K562 (cell line): ENCODE results near the gene CUX1. TPM values are rescaled to one million over a fixed set of nuclear protein-coding genes. Genes with fewer than 3 reads are reported as not detected.

Source experiments
- ATAC-seq: fragments of 200-7000 bp; cut with Tn5 transposase; 3 replicates; pipeline ENCODE4 v1.9.1; 2020; ENCODE audit warnings: moderate library complexity
- BruUV-seq: library from RNA; stranded (reverse); fragments of 400-500 nt; replicated peaks from 2 replicates; lab custom pipeline; 2021; lab: Mats Ljungman, UMichigan
- CTCF ChIA-PET: fragments of 300-600 bp; formaldehyde crosslinking; extraction: SDS; loops from one replicate; lab custom pipeline; 2021; ENCODE audit warnings: low intra/inter-chr PET ratio; lab: Yijun Ruan, JAX
- POLR2A ChIA-PET: fragments of 300-600, 350-650 bp; sonication (Branson Sonifier 250); formaldehyde crosslinking; extraction: SDS; loops from one replicate; lab custom pipeline; 2021; ENCODE audit warnings: antibody characterized with exemption, inconsistent platforms; lab: Yijun Ruan, JAX
- DNase-seq, 4 experiments: peaks; one replicate each; pipeline versions ENCODE4 v3.0.0 to v3.0.0-alpha.2; 2011 to 2018; ENCODE audit warnings: low spot score in 3 of 4, mixed read lengths in 3 of 4; ENCODE audit errors: extremely low read depth in 1 of 4
- FAIRE-seq: peaks from 2 replicates; lab custom pipeline; 2011; peaks lifted over from hg19 to GRCh38; lab: Jason Lieb, UNC
- H2AFZ ChIP-seq: 2 replicates; pipeline ENCODE4 v1.6.0; 2011; ENCODE audit warnings: low read depth, low read length, control low read depth, inconsistent platforms
- H3K27ac ChIP-seq: fragments of 200-600 bp; 3 replicates; pipeline ENCODE4 v1.8.0; 2011; ENCODE audit warnings: low read depth, mild to moderate bottlenecking, control low read depth, inconsistent platforms, low read length, moderate library complexity, mixed read lengths; ENCODE audit errors: extremely low read depth
- H3K27me3 ChIP-seq, 2 experiments: fragments of 300-600 bp in 1 of 2; 2 replicates in 1 of 2; 3 replicates in 1 of 2; pipeline versions ENCODE4 v1.6.0 to v1.8.0; 2011; ENCODE audit warnings: inconsistent platforms in 2 of 2, low read length in 2 of 2, mild to moderate bottlenecking in 1 of 2, mixed read lengths in 1 of 2, moderate library complexity in 1 of 2; ENCODE audit not compliant: control insufficient read depth in 2 of 2, insufficient read depth in 2 of 2
- H3K36me3 ChIP-seq: fragments of 300-600 bp; 3 replicates; pipeline ENCODE4 v1.8.0; 2011; ENCODE audit warnings: mild to moderate bottlenecking, low read length, inconsistent platforms; ENCODE audit not compliant: control insufficient read depth, insufficient read depth
- H3K4me1 ChIP-seq, 2 experiments: fragments of 200-600 bp in 1 of 2; replicated peaks in 1 of 2; 2 replicates in 1 of 2; 3 replicates in 1 of 2; pipeline versions ENCODE4 v1.5.1 to v1.8.0; 2011; ENCODE audit warnings: inconsistent platforms in 2 of 2, low read length in 2 of 2, mild to moderate bottlenecking in 1 of 2, mixed read lengths in 1 of 2, moderate library complexity in 1 of 2; ENCODE audit not compliant: control insufficient read depth in 2 of 2, insufficient read depth in 2 of 2
- H3K4me2 ChIP-seq: 2 replicates; pipeline ENCODE4 v1.6.1; 2011; ENCODE audit warnings: low read length, control low read depth, inconsistent platforms, mixed read lengths; ENCODE audit not compliant: insufficient read depth
- H3K4me3 ChIP-seq: fragments of 200-600 bp; sonication (generic), shearing (Covaris generic); 2 replicates; pipeline ENCODE4 v1.5.1; 2016; ENCODE audit warnings: control low read depth, inconsistent platforms
- H3K79me2 ChIP-seq: fragments of 200-600 bp; 3 replicates; pipeline ENCODE4 v1.8.0; 2011; ENCODE audit warnings: low read length, inconsistent platforms; ENCODE audit not compliant: control insufficient read depth, insufficient read depth
- H3K9ac ChIP-seq, 2 experiments: 2 replicates each; pipeline versions ENCODE4 v1.6.0 to v1.6.1; 2011; ENCODE audit warnings: low read depth in 2 of 2, low read length in 2 of 2, control low read depth in 1 of 2, inconsistent platforms in 1 of 2, mild to moderate bottlenecking in 1 of 2, mixed read lengths in 1 of 2; ENCODE audit not compliant: insufficient read depth in 1 of 2
- H3K9me1 ChIP-seq: one replicate; pipeline ENCODE4 v1.6.0; 2011; ENCODE audit warnings: inconsistent platforms, mild to moderate bottlenecking, low read length, moderate library complexity; ENCODE audit not compliant: control insufficient read depth, insufficient read depth
- H3K9me3 ChIP-seq: replicated peaks from 2 replicates; pipeline ENCODE4 v1.5.1; 2011; ENCODE audit warnings: low read depth, low read length, inconsistent platforms; ENCODE audit not compliant: control insufficient read depth, insufficient read depth
- H4K20me1 ChIP-seq: replicated peaks from 2 replicates; pipeline ENCODE4 v1.6.1; 2011; ENCODE audit warnings: low read length, inconsistent platforms, mixed read lengths; ENCODE audit not compliant: control insufficient read depth, insufficient read depth
- ATF7 ChIP-seq: fragments of 450-650 bp; IDR thresholded peaks from 2 replicates; pipeline ENCODE4 v1.7.1; 2014; ENCODE audit warnings: mild to moderate bottlenecking, moderate library complexity
- GTF3C2 ChIP-seq: IDR thresholded peaks from 3 replicates; pipeline ENCODE4 v1.6.1; 2011; ENCODE audit warnings: borderline replicate concordance, mild to moderate bottlenecking, moderate library complexity; ENCODE audit not compliant: insufficient read length; ENCODE audit errors: extremely low read depth
- SPI1 ChIP-seq: IDR thresholded peaks from 2 replicates; pipeline ENCODE4 v1.6.1; 2011; ENCODE audit warnings: low read depth, low read length, control low read depth, borderline replicate concordance
- SREBF1 ChIP-seq: fragments of 150-350 bp; IDR thresholded peaks from 2 replicates; pipeline ENCODE4 v1.6.1; 2014; ENCODE audit warnings: antibody characterized with exemption, low read depth, low read length, borderline replicate concordance
- THAP12 ChIP-seq: fragments of 250-450 bp; sonication (Bioruptor Pico); IDR thresholded peaks from 2 replicates; pipeline ENCODE4 v1.9.0; 2021; ENCODE audit warnings: mild to moderate bottlenecking, inconsistent platforms
- ZBED1 ChIP-seq: IDR thresholded peaks from 2 replicates; pipeline ENCODE4 v1.6.1; 2014
- ZNF445 ChIP-seq: fragments of 250-450 bp; sonication (Bioruptor Pico); IDR thresholded peaks from 2 replicates; pipeline ENCODE4 v1.4.0; 2020; ENCODE audit warnings: low read depth, mild to moderate bottlenecking, moderate library complexity
- WGBS: fragments of 100-300 bp; shearing (Covaris generic); methylation state at CpG from one replicate; pipeline ENCODE4 v1.1.6; 2016; ENCODE audit warnings: low coverage, mixed read lengths; ENCODE audit not compliant: insufficient coverage; ENCODE audit errors: missing lambda C conversion rate; 5-methylcytosine and 5-hydroxymethylcytosine counted together
- in situ Hi-C: fragments of 300-500 bp; cut with MboI; formaldehyde crosslinking; loops from 4 replicates; pipeline ENCODE4 v1.15.0; 2018; ENCODE audit warnings: inconsistent platforms, mixed read lengths
- intact Hi-C: fragments of 100-400 bp; cut with micrococcal nuclease; formaldehyde crosslinking; loops from 2 replicates; pipeline ENCODE4 v1.14.2; 2022
- polyA plus RNA-seq, 8 experiments: library from polyadenylated mRNA; depleted of rRNA in 4 of 8; stranded (reverse) in 5 of 8; unstranded in 3 of 8; fragments of >200 nt; fragmentation: Nextera tagmentation in 2 of 8; fragmentation: Illumina TruSeq in 1 of 8; extraction: Ambion mirVana in 2 of 8; extraction: Trizol in 1 of 8; gene quantifications; 2 replicates each; pipeline versions ENCODE4 v1.2.1 to v1.2.3, GENCODE V29; 2011 to 2014; ENCODE audit warnings: inconsistent platforms in 1 of 8, missing spikeins in 1 of 8
- total RNA-seq, 7 experiments: library from RNA; depleted of rRNA in 6 of 7; stranded (reverse); fragments of >200 nt in 6 of 7; fragmentation: Illumina TruSeq in 2 of 7; extraction: Trizol in 2 of 7; gene quantifications; 2 replicates each; pipeline versions ENCODE4 v1.2.1 to v1.2.3, GENCODE V29; 2011 to 2021; ENCODE audit warnings: low replicate concordance in 1 of 7

Gene CUX1
- total and polyA plus RNA-seq, 9 of the 15 experiments (the other 6 are each of a cell fraction or from before 2014, with no cell fraction given) = 3.6 to 55.3 (median 25.2) TPM

GRCh38 chr7:101828301-101829020 is 11.0 kb downstream of the CUX1 start:
- WGBS = 87% methylated on average over 10 of the region's 11 CpGs
- Histone ChIP-seq H3K79me2 (peaks cover 100% of the 10 kb centered on the region), H3K27me3 (no peaks in the 10 kb centered on the region), H3K27ac (no peak overlapping the region), H3K9me3 (no peaks in the 10 kb centered on the region), H3K4me3 (no peak overlapping the region), H3K9me1 (peaks cover 13% of the 10 kb centered on the region), H3K9ac (peak overlapping the region in 1 of 2 experiments; percentile 30; a peak in 2 of 4 replicates), H3K36me3 (peaks cover 22% of the 10 kb centered on the region; the same call in 2 of the 3 replicates), H2AFZ (no peak overlapping the region), H3K4me2 (no peak overlapping the region), H4K20me1 (peaks cover 24% of the 10 kb centered on the region), H3K4me1 (peaks cover 0 to 21% of the 10 kb centered on the region in 2 experiments; a peak in 3 of 5 replicates)
- no peak for ATAC-seq
- POLR2A ChIA-PET = interaction anchor here (0.6 to 2.3 kb wide), 3 partner anchors 9 to 547 kb away, joined by 3 to 20 read pairs (median 9); partner anchors contain the start of gene CUX1
- TF ChIP-seq ZBED1 (no peak), SPI1 (peak; percentile 46; the same call in 1 of the 2 replicates)
- no peak for DNase-seq
- FAIRE-seq = peak; percentile 26
- intact Hi-C loops (no loop called here), in situ Hi-C loops (no loop called here)
- BruUV-seq = no TSS peak
- CTCF ChIA-PET = no interaction called here

GRCh38 chr7:101829374-101829773 is 11.9 kb downstream of the CUX1 start:
- ATAC-seq (no peak), DNase-seq (no peak), FAIRE-seq (peak; percentile 52)
- Histone ChIP-seq H3K4me3 (no peak overlapping the region), H2AFZ (no peak overlapping the region), H3K4me2 (no peak overlapping the region), H3K4me1 (peaks cover 0 to 20% of the 10 kb centered on the region in 2 experiments; a peak in 3 of 5 replicates), H3K9me1 (peaks cover 13% of the 10 kb centered on the region), H3K27ac (no peak overlapping the region), H3K79me2 (peaks cover 98% of the 10 kb centered on the region), H4K20me1 (peaks cover 22% of the 10 kb centered on the region), H3K36me3 (peaks cover 22% of the 10 kb centered on the region; the same call in 2 of the 3 replicates), H3K9me3 (no peaks in the 10 kb centered on the region), H3K9ac (no peak overlapping the region), H3K27me3 (no peaks in the 10 kb centered on the region)
- in situ Hi-C loops (no loop called here), intact Hi-C loops (no loop called here)
- BruUV-seq = no TSS peak
- CTCF ChIA-PET = no interaction called here
- POLR2A ChIA-PET = interaction anchor here (2.3 kb wide), 1 partner anchor 10 kb away, joined by 20 read pairs; the partner anchor contains the start of gene CUX1
- 96% methylated on average over 13 of the region's 14 CpGs for WGBS
- TF ChIP-seq ATF7 (no peak), SREBF1 (no peak), ZNF445 (no peak), GTF3C2 (no peak), THAP12 (CRISPR knock-in tag) (no peak)
